A673 (cell line): ENCODE data around the gene TIGD7. TPM values are rescaled to one million over a fixed set of nuclear protein-coding genes. Genes with fewer than 3 reads are reported as not detected.

ENCODE experiments used
- BruUV-seq: library from RNA; stranded (reverse); fragments of 400-500 nt; replicated peaks from 2 replicates; lab custom pipeline; 2021; lab: Mats Ljungman, UMichigan
- CTCF ChIA-PET: fragments of 300-600 bp; sonication (Branson Sonifier 250); formaldehyde crosslinking; loops from one replicate; lab custom pipeline; 2022; ENCODE audit warnings: antibody characterized with exemption; lab: Charles Lee
- POLR2A ChIA-PET: fragments of 300-600 bp; sonication (Branson Sonifier 250); formaldehyde crosslinking; loops from one replicate; lab custom pipeline; 2022; ENCODE audit warnings: antibody characterized with exemption; ENCODE audit not compliant: low non-redundant PET; lab: Charles Lee
- DNase-seq: peaks from one replicate; pipeline ENCODE4 v3.0.0-alpha.2; 2015; ENCODE audit warnings: low spot score
- H3K27ac ChIP-seq: fragments of 200-600 bp; sonication (generic); 2 replicates; pipeline ENCODE4 v1.5.1; 2016; ENCODE audit warnings: mixed run types, low read depth, mild to moderate bottlenecking, mixed read lengths, antibody characterized with exemption, low read length; ENCODE audit not compliant: poor library complexity, severe bottlenecking
- H3K27me3 ChIP-seq: fragments of 200-600 bp; sonication (generic); replicated peaks from 2 replicates; pipeline ENCODE4 v1.6.1; 2017; ENCODE audit warnings: mixed run types, low read depth, mild to moderate bottlenecking, mixed read lengths, antibody characterized with exemption, low read length; ENCODE audit not compliant: insufficient read depth, poor library complexity
- H3K36me3 ChIP-seq: fragments of 200-600 bp; sonication (generic); 2 replicates; pipeline ENCODE4 v1.6.1; 2016; ENCODE audit warnings: mixed run types, mild to moderate bottlenecking, mixed read lengths, antibody characterized with exemption, low read length; ENCODE audit not compliant: insufficient read depth, poor library complexity, severe bottlenecking
- H3K4me1 ChIP-seq: fragments of 200-600 bp; sonication (generic); 2 replicates; pipeline ENCODE4 v1.6.1; 2017; ENCODE audit warnings: mixed run types, mild to moderate bottlenecking, mixed read lengths, antibody characterized with exemption, low read length; ENCODE audit not compliant: insufficient read depth, poor library complexity, severe bottlenecking
- H3K4me3 ChIP-seq: fragments of 200-600 bp; sonication (generic); 2 replicates; pipeline ENCODE4 v1.5.1; 2016; ENCODE audit warnings: low read depth, mixed run types, mild to moderate bottlenecking, mixed read lengths, low read length; ENCODE audit not compliant: poor library complexity, severe bottlenecking
- H3K9me3 ChIP-seq: fragments of 200-600 bp; sonication (generic); 2 replicates; pipeline ENCODE4 v1.6.1; 2016; ENCODE audit warnings: mixed run types, low read depth, mild to moderate bottlenecking, mixed read lengths, antibody characterized with exemption, low read length; ENCODE audit not compliant: poor library complexity, severe bottlenecking
- EZH2 ChIP-seq: fragments of 200-600 bp; sonication (generic); IDR thresholded peaks from 2 replicates; pipeline ENCODE4 v1.6.1; 2017; ENCODE audit warnings: borderline replicate concordance, low read depth, mild to moderate bottlenecking, mixed read lengths, antibody characterized with exemption, low read length; ENCODE audit not compliant: poor library complexity, severe bottlenecking
- intact Hi-C: fragments of 100-400 bp; cut with micrococcal nuclease; formaldehyde crosslinking; loops from one replicate; pipeline ENCODE4 v1.10.0; 2022; ENCODE audit not compliant: unreplicated experiment
- total RNA-seq: library from RNA; stranded (reverse); gene quantifications from 2 replicates; pipeline ENCODE4 v1.2.3, GENCODE V29; 2021
- TF ChIP-seq, protein P1 (sequence below): fragments of 300-800, 200-600 bp; sonication (generic); conservative IDR thresholded peaks from 2 replicates; pipeline ENCODE4 v1.5.1; 2017; ENCODE audit warnings: low read depth, mild to moderate bottlenecking, antibody characterized with exemption, low read length, moderate library complexity, mixed read lengths

TIGD7 gene
- total RNA-seq, 1 experiment from 2014 or later: 7.9 TPM

DNA sequence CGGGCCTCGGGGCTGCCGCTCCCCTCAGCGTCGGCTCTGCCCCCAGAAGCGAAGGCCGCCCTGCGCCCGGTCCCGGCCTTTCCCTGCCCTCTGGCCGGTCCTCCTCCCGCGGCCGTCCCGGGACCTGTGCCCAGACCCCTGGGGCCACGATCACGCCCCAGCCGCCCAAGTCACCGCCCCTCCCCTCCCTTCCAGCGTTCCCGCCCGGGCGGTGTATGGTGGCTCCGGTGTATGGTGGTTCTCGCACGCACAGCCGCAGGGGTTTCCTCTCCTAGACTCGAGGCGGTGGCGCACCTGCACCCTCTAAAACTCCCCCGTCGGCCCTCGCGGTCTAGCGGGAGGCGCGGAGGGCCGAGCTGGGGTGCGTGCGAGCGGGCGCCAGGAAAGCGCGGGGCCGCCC lies 10.0 kb downstream of the TIGD7 start:
- DNase-seq: no peak
- H3K4me3 ChIP-seq: no peak overlapping the region
- TF ChIP-seq EZH2: no peak
- TF ChIP-seq, protein P1, sequence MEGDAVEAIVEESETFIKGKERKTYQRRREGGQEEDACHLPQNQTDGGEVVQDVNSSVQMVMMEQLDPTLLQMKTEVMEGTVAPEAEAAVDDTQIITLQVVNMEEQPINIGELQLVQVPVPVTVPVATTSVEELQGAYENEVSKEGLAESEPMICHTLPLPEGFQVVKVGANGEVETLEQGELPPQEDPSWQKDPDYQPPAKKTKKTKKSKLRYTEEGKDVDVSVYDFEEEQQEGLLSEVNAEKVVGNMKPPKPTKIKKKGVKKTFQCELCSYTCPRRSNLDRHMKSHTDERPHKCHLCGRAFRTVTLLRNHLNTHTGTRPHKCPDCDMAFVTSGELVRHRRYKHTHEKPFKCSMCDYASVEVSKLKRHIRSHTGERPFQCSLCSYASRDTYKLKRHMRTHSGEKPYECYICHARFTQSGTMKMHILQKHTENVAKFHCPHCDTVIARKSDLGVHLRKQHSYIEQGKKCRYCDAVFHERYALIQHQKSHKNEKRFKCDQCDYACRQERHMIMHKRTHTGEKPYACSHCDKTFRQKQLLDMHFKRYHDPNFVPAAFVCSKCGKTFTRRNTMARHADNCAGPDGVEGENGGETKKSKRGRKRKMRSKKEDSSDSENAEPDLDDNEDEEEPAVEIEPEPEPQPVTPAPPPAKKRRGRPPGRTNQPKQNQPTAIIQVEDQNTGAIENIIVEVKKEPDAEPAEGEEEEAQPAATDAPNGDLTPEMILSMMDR: no peak
- no peak overlapping the region for H3K27ac ChIP-seq
- peaks cover 85% of the 10 kb centered on the region for H3K9me3 ChIP-seq
- BruUV-seq: no TSS peak
- ChIA-PET POLR2A (no interaction called here), CTCF (no interaction called here)
- H3K36me3 ChIP-seq: peaks cover 49% of the 10 kb centered on the region
- H3K4me1 ChIP-seq: no peaks in the 10 kb centered on the region
- intact Hi-C loops: no loop called here
- no peaks in the 10 kb centered on the region for H3K27me3 ChIP-seq

DNA sequence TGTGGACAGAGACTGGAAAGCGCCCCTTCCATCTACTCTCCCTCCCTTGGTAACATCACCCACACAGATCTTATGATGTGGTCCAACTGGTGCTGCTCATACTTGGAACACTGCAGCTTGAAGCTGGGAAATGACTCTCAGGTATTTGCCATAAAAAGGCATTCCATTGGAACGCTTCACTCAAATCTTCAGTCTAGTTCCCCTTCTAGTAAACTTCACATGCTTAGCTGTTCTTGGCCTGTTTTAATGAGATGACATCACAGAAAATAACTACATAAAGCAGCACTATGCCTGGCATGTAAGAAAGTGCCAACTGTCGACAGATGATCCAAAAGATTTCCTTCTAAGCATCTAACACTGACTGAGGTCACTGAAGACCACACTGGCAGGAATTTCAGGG lies 12.6 kb downstream of the TIGD7 start:
- POLR2A ChIA-PET: no interaction called here
- no peak for TF ChIP-seq EZH2
- TF ChIP-seq, protein P1: no peak
- H3K27me3 ChIP-seq: no peaks in the 10 kb centered on the region
- DNase-seq: no peak
- intact Hi-C loops: no loop called here
- BruUV-seq: no TSS peak
- H3K27ac ChIP-seq: no peak overlapping the region
- H3K4me1 ChIP-seq: no peaks in the 10 kb centered on the region
- H3K4me3 ChIP-seq: no peak overlapping the region
- H3K9me3 ChIP-seq: peaks cover 81% of the 10 kb centered on the region
- CTCF ChIA-PET: no interaction called here
- peaks cover 60% of the 10 kb centered on the region for H3K36me3 ChIP-seq

DNA sequence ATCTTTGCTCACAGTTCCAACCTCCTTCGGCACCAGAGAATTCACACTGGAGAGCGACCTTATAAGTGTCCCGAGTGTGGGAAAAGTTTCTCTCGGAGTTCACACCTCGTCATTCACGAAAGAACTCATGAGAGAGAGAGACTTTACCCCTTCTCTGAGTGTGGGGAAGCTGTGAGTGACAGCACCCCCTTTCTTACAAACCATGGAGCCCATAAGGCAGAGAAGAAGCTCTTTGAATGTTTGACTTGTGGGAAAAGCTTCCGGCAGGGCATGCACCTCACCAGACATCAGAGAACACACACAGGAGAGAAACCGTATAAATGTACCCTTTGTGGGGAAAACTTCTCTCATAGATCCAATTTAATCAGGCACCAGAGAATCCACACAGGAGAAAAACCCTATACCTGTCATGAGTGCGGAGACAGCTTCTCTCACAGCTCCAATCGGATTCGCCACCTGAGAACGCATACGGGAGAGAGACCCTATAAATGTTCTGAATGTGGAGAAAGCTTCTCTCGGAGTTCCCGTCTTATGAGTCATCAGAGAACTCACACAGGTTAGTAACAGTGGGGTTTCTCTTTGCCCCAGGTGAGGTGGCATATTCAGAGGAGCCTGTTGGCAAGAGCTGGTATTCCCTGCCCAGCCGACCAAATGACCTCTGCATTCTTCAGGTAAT lies 15.1 kb downstream of the TIGD7 start:
- POLR2A ChIA-PET: no interaction called here
- Histone ChIP-seq H3K4me1 (no peaks in the 10 kb centered on the region), H3K36me3 (peaks cover 82% of the 10 kb centered on the region), H3K27ac (no peak overlapping the region), H3K9me3 (peaks cover 74% of the 10 kb centered on the region), H3K4me3 (no peak overlapping the region), H3K27me3 (no peaks in the 10 kb centered on the region)
- intact Hi-C loops: no loop called here
- no TSS peak for BruUV-seq
- DNase-seq: no peak
- CTCF ChIA-PET: no interaction called here
- no peak for TF ChIP-seq EZH2
- TF ChIP-seq, protein P1: no peak
